ENCODE results near the gene MB21D2.
"Not testable (repeated sequence)": the region's sequence is repeated elsewhere in the genome, so short reads cannot be mapped to it uniquely, and the experiment has no call there.

MB21D2 gene

DNA sequence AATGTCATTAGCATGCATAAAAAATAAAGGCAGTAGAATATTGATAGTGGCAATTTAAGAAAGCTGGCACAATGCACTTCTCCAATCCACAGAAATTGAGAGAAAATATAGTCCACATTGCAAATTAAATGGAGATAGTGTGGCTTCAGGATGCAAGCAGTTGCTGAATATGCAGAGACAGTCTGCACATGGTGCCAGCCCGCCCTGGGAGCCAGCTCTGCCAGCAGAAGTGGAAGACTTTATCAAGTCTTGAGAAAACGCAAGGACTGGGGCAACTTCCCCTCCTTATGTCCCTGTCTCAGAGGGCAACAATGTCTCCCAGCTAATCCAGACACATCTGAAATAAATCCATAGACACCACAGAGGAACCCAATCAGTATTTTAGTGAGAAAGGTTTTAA lies 57.2 kb downstream of the MB21D2 start:
- no peak for DNase-seq (ENCODE audit: low read depth, low spot score)

DNA sequence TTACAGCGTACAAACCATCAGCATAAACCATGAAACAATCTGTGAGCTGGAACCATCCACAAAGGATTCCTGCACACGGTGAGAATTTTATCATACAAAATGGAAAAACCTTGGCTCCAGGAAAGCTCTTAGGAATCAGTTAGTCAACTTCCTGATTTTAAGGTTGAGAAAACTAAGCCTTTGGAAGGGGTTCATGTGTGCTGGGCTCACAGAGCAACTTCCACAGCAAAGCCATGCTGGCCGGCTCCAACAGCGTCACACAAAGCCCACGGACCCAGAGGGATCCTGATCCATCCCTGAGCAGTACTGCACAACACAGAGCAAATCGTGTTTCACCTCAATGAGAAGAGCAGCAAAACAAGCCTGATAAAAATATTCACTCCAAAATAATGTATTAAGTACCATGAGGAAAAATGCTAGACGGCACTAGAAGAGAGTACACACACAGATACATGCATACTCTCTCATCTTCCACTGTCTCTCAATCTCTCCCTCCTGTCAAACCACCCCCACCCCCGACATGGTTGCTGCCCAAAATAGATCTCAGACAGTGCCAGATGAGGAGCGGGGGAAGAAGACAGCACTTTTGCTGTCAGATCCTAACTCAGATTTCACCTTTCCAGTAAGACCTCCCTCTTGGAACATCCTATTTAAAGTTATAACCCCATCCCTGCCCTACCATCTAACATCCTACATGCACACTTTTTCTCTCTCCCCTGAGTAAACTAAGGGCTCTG lies 58.6 kb downstream of the MB21D2 start:
- no peak for DNase-seq (ENCODE audit: low read depth, low spot score)

DNA sequence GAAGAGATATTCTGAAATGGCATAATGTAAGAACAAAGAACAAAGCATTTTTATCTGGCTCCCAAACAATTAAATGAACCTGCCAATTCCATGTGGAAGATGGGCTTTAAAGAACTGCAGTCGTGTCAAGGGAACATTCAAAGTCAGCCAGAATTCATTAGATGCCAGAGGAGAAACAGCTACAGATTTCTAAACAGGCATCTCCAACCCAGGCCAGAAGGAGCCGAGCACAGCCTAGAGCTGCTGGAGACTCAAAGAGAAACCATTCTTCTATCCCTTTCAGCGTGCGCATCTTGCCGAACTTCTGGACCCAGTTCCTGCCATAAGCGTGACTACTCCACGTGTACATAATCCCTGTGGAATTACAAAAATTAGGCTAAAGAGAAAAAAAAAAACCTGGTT lies 60.4 kb downstream of the MB21D2 start:
- no peak for DNase-seq (ENCODE audit: low read depth, low spot score)

DNA sequence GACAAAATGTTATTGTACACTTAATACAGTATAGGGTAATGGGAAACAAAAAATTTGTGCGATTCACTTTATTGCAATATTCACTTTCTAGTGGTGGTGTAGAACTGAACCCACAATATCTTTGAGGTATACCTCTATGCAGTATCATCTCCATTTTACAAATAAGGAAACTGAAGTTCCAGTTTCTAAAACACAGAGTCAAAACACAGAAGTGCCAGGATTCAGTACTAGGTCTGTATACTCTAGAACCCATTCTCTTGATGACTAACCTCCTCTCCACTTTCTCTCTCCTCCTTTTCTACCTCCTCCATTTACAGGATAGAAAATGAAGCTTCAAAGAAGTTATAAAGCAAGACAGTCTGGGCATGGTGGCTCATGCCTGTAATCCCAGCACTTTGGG lies 62.2 kb downstream of the MB21D2 start:
- DNase-seq (ENCODE audit: low read depth, low spot score) = no peak

DNA sequence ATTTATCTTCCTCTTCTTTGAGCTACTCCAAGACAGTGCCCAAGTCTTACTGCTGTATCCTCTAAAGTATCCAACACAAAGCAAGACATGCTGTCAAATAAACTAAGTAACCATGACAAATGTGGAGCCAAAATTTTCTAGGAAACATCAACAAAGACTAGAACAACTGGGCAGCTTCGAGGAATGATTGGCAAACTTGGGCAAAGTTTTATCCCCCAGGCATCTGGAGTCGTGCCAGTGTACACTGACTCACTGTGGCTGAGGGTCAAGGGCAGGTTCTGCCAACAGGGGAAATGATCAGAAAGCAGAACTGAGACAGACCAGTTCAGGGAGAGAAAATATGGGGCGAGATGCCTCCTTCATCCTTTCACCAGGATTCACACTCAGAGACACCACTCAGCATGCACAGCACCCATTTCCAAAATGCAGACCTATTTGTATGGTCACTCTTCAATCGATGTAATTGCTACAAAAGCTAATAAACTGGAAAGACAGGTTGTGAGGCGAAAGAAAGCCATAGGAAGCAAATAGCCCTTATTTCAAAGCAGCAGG lies 65.8 kb downstream of the MB21D2 start:
- no peak for DNase-seq (ENCODE audit: low read depth, low spot score)

DNA sequence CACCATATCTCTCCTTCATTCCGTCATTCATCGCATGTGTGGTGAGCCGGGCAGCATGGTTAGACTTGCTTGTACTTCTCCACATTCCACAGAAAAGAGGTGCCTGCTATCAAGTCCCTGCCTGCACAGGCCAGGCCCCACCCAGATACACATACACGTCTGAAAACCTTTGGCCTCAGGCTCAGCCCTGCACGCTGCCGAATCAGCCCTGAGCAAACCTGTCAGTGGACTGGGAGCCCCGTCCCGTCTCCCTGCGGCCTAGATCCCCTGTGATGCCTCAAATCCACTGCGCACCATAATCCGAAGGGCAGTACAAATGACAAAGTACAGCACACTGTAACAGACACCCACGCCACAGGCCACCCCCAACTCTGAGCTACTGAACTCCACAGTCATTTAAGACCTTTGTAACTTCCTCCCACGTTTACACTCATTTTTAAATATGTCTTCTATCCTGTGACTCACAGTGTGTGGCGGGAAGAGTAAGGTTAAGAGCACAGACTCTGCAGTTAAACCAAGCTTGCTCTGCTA lies 67.1 kb downstream of the MB21D2 start:
- peak; percentile 67 for DNase-seq (ENCODE audit: low read depth, low spot score)

DNA sequence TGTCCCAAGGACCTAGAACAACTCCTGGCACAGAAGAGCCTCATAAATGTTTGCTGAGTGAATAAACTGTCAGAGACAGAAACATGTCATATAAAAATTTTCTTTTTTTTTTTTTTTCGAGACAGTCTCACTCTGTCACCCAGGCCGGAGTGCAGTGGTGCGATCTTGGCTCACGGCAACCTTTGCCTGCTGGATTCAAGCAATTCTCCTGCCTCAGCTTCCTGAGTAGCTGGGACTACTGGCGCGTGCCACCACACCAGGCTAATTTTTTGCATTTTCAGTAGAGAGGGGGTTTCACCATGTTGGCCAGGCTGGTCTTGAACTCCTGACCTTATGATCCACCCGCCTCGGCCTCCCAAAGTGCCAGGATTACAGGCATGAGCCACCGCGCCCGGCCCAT lies 67.8 kb downstream of the MB21D2 start:
- DNase-seq (ENCODE audit: low read depth, low spot score) = not testable (repeated sequence)

DNA sequence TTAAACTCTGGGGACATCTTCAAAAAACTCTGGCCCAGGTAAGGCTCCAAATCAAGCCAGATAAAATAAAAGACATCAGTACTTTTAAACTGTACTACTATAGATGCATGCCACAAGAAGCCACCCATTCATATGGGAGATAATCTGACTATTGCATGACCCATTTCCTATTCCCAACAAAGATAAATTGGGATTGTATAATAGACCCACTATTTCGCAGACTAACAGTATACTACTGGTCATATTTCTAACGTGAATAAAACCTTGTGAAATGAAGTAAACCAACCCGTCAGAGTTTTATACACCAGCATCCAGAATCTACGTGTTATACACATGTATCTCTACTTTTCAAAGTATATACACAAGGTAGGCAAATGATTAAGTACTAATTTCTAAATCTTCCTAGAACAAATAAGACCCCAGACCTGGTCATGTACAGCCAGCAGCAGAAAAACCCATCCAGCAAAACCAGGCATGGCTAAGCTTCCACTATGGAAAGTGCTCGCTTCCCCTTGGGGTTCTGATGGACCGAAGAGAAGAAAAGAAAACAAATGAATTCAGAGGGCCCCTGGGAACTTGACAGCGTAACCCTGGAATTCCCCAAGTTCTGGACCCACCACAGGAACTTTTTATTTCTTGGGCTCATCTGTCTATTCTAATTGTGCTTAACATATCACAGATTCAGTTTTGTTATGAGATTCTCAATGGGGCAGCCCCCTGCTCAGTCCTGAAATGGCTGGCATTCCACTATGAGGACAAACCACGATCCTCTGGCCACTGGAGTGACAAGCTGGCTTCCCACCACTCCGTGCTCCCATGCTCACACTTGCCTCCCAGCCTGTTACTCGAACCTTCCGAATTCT lies 69.1 kb downstream of the MB21D2 start:
- DNase-seq (ENCODE audit: low read depth, low spot score) = no peak

DNA sequence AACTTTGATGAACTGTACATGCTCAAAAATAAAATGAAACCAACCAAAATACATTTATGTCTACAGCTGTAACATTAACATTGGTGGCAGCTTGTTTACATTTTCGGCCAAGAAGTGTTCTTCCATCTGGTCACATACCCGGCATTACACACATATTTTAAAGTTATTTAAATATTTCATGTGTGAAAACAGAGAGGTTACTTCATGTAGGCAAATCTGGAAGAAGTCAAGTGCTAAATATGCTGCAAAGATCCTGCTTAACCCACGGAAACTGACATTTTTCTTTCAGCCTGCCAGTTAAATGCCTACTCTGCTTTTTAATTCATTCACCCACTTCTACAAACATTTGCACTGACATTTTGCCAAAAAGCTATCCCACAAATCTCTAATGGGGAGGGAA lies 69.7 kb downstream of the MB21D2 start:
- DNase-seq (ENCODE audit: low read depth, low spot score) = no peak

DNA sequence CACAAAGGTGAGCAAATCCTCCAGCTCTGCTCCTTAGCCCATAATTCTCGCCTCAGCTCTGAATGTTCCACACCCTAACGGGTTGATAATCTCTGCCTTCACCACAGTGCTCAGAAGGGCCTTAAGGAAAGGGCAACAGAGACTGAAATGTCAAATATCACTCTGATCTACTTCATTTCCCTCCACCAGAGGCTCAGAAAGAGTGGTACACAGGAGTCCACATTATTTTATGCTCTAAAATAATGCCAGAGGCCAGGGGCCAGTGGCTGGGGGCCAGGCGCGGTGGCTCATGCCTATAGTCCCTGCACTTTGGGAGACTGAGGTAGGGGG lies 72.2 kb downstream of the MB21D2 start:
- no peak for DNase-seq (ENCODE audit: low read depth, low spot score)

DNA sequence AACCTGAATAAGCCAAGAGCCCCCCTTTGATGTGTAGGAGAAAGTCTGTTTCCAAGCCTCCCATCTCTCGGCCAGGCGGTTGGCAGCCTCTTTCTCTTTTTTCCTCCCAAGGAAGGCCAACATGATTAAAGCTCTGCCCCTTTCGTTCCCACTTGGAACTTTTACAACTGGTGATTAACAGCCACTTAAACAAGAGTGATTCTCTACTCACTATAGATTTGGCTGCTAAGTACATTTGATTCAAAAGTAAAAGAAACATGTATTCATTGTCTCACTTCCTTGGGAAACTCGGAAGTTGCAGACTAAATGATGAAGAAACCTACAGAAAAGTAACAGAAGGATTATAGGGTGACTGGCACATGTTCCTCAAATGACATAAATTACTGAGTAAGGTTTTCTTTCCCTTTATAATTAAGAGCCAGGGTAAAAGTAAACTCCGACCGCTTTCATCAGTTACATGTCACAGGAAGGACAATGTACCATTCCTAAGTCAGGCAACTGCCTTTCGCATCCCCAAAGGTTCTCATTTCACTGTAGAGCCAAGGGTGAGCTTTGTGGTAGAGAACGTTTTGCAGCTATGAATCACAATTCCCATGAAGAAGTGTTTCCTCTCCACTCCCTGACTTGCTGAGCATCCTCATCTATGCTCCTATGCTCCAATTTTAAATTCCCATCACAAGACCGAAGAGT lies 72.7 kb downstream of the MB21D2 start:
- no peak for DNase-seq (ENCODE audit: low read depth, low spot score)

DNA sequence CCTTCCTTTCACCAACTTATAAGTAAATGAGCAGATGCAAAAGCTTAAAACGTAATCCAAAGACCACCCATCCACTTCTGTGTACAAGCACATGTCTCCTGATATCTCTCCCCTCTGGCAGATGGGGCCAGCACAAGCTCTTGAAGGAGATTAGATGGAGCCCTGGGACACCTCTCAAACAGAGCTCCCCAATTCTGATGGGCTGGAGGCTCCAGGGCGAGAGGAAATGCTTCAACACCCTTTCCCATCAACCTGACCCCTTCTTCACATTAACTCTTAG lies 73.2 kb downstream of the MB21D2 start:
- DNase-seq (ENCODE audit: low read depth, low spot score) = no peak

DNA sequence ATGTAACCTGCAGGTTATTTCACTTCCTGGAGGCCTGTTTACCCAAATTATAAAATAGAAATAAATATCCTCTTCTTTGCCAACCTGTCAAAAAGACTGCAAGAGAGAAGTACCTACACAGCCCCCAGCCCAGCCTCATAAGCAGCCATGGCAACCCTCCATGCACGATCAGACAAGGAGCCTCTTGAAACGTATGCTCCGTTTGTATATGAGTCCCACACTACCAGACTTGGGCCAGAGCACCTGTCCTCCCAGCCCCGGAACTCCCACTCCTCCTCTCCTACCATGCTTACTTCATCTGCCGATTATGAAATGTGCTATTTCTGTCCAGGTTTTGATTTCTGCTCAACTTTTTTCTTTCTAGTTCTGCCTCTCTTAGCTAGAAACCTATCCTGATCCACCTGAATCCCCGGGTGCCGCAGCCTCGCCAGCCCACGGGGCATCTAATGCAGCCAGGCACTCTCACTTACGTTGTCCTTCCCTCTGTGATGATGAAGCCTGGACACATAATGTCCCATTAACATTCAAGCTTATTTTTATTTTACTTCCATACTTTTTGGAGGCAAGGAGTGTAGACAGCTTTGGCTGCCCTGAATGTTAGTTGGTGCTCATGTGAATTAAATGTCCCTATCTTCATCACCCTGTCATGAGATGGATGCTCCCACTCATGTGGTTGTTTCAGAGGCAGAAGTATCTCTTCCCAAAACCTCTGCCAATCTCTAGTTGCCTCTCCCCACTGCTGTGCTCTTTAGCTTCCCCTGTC lies 73.8 kb downstream of the MB21D2 start:
- DNase-seq (ENCODE audit: low read depth, low spot score) = no peak

DNA sequence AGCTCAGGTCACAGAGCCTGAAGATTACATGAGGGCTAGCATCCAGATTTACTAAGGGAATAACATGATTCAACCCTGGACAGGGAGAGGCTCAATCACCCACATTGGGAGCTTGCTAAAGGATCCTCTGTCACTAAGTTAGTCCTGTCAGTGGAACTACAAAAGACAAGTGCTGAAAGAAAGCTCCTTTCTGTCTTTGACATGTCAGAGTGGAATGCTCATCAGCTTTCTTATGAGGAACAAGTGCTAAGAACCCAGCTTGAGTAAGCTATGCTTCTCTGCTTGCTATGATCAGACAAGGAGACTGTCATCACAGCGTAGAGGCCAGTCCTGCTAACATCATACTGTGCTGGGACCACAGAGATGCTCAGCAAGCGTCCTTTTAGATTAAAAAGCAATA lies 74.5 kb downstream of the MB21D2 start:
- DNase-seq (ENCODE audit: low read depth, low spot score) = no peak

DNA sequence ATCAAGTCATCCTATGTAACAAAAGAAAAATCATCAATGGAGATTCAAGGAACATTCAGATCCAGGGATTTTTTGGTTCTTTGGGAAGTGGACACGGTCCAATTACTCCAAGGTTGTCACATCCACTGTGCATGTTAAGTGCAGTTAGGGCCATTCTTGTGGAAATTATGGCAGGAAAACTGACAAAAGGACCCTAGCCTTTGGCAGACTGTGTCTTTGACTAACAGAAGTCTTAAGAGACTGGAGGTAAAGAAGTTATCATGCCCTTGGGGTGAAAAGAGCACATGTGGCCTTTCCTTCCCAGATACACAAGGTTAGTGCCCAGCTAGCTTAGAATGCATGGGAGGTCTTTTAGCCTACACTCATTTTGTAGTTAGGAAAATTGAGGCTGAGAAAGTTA lies 74.9 kb downstream of the MB21D2 start:
- no peak for DNase-seq (ENCODE audit: low read depth, low spot score)

DNA sequence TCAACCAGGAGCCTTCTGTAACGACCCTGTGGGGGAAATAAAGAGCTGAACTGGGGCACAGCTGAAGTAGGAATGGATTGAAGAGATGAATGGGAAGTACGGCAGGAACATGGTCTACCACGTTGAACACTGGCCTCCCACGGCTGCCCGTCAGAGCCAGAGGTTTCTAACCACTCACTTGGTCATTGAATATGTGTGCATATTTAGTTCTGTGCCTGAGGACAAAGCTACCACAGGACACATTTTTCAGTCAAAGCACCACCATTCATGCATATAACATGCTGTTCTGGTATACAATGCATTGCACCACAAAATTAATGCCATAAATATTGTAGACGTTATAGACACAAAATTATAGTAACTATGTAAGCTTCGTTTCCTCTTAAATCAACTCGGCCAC lies 75.5 kb downstream of the MB21D2 start:
- DNase-seq (ENCODE audit: low read depth, low spot score) = no peak

DNA sequence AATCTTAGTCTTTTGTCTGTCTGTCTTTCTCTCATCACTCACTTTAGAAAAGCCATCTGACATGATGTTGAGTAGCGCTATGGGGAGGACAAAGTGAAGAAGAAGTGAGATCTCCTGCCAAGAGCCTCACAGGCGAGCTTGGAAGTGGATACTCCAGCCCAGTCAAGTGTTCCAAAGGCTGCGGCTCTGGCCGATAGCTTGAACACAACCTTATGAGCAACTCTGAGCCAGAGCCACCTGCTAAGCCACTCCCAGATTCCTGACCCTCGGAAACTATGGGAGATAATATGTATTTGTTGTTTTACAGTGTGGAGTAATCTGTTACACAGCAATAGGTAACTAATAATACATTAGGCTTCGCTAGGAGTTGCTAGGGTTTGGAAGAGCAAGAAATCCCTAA lies 76.2 kb downstream of the MB21D2 start:
- no peak for DNase-seq (ENCODE audit: low read depth, low spot score)

DNA sequence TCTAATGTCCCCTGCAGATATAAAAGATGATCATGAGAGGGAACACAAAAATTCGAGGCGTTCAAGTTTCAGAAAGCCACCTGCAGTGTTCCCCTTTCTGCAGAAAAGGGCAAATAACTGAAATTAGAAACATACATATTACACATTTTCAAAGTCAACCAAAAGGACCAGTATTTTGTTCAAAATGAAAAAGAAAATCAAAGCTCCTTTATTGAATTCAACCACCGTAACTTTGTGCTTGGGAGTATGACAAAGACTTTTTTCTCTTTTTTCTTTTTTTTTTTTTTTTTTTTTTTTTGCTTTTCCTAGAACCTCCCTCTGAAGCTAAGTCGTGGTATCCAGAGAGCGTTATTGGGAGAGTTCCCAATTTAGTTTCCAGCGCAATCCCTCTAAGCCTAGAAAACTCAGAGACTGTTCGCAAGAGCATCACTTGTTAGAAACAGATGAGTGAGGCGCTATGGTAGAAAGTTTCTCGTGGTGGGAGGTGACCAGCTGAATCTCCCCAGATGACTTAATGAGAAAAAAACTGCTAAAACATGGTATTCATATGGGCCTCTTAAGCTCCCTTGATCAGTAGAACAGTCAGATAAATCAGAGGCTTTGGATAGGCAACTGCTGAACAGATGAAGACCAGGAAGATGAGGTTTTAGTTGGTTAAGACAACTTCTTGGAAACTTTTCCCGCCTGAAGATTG lies 77.4 kb downstream of the MB21D2 start:
- DNase-seq (ENCODE audit: low read depth, low spot score) = no peak

DNA sequence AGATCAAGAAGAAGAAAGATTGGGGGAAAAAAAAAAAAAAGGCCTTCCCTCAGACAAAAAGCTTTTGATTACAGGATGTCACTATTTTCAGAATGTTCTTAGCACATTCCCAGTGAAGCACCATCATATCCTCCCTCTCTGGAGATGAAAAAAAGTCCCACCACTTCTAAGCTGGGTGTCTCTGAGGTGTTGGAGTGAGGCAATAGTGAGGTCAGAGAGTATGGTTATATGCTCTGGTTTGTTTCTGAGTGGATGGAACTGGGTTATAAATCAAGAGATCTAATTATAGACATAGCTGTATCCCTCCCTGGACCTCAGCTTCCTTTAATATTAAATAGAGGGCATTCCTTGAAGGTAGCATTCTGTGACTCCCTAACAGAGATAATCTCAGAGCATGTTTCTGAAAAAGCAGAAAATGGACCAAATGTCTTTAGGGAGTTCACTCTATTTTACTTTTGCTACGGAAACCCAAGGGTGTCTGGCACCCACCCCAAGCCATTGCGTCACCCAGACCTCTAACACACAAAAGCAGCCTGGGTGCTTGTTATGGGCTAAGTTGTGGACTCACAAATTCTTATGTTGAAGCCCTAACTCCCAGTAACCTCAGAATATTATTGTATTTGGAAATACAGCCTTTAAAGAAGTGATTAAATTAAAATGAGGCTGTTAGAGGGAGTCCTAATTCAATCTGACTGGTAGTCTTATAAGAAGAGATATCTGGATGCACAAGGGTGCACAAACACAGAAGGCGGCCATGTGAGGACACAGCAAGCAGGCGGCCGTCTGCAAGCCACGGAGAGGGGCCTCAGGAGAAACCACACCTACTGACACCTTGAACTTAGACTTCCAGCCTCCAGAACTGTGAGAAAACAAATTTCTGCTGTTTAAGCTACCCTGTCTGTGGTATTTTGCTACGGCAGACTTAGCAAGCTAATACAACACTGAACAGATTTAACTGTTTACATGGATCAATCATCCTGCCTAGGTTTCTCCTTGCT lies 81.5 kb downstream of the MB21D2 start:
- DNase-seq (ENCODE audit: low read depth, low spot score) = no peak

DNA sequence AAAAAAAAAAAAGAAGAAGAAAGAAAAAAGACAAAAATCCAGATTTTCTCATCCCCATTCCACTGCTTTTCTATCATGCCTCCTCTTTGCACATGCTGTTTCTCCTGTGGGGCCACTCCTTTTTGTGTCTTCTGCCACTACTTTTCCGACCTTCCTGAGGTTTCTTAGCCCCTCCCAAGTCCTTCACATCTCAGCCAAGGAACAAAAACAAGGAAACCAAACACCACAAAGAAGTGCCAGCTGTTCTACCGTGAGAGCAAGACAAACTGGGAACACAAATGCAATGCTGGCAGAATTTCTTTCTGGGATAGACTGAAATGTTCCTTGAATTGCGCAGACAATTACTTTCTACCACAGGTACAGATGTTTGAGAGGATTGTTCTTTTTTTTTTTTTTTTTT lies 83.2 kb downstream of the MB21D2 start:
- no peak for DNase-seq (ENCODE audit: low read depth, low spot score)
